ENCODE data around the gene NBPF6. TPM values are rescaled to one million over a fixed set of nuclear protein-coding genes. Genes with fewer than 3 reads are reported as not detected.
"Not testable (repeated sequence)": the region's sequence is repeated elsewhere in the genome, so short reads cannot be mapped to it uniquely, and the experiment has no call there.

The NBPF6 gene
- total RNA-seq, 1 donor, result 0.36 TPM

DNA sequence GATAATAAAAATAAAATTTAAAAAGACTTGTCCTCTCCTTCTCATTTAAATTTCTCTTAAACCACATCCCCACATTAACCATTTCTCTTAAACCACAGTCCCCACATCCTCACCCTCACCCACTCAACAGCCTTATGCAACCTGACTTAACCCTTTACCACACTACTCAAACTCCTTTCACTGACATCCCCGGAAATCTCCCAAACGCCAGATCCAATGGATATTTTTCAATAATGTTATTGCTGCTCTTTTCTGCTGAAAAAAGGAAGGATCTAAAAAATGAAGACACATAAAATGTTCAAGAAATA is 55.6 kb downstream of the NBPF6 start:
- Histone ChIP-seq H3K79me2 (ENCODE audit: insufficient read depth, low read length) (no peaks in the 10 kb centered on the region), H4K20me1 (ENCODE audit: insufficient read depth, low read length) (no peaks in the 10 kb centered on the region), H3K27me3 (ENCODE audit: insufficient read depth, low read length) (no peaks in the 10 kb centered on the region), H3K4me1 (ENCODE audit: insufficient read depth, low read length) (peaks cover 15% of the 10 kb centered on the region), H3K4me2 (ENCODE audit: insufficient read depth, low read length) (no peak overlapping the region), H3K27ac (ENCODE audit: low read depth, low read length) (no peak overlapping the region), H3K4me3 (ENCODE audit: insufficient read depth, low read length) (no peak overlapping the region), H2AFZ (ENCODE audit: low read length) (no peak overlapping the region), H3K9me3 (ENCODE audit: low read depth, low read length) (no peaks in the 10 kb centered on the region), H3K36me3 (ENCODE audit: insufficient read depth, low read length) (no peaks in the 10 kb centered on the region)
- no peak for DNase-seq (ENCODE audit: insufficient read length, low spot score, missing footprints)
- TF ChIP-seq, protein P1, sequence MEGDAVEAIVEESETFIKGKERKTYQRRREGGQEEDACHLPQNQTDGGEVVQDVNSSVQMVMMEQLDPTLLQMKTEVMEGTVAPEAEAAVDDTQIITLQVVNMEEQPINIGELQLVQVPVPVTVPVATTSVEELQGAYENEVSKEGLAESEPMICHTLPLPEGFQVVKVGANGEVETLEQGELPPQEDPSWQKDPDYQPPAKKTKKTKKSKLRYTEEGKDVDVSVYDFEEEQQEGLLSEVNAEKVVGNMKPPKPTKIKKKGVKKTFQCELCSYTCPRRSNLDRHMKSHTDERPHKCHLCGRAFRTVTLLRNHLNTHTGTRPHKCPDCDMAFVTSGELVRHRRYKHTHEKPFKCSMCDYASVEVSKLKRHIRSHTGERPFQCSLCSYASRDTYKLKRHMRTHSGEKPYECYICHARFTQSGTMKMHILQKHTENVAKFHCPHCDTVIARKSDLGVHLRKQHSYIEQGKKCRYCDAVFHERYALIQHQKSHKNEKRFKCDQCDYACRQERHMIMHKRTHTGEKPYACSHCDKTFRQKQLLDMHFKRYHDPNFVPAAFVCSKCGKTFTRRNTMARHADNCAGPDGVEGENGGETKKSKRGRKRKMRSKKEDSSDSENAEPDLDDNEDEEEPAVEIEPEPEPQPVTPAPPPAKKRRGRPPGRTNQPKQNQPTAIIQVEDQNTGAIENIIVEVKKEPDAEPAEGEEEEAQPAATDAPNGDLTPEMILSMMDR (IDR thresholded peaks at IDR 0.05; ENCODE audit: extremely low read depth, low read depth, low read length), result no peak

DNA sequence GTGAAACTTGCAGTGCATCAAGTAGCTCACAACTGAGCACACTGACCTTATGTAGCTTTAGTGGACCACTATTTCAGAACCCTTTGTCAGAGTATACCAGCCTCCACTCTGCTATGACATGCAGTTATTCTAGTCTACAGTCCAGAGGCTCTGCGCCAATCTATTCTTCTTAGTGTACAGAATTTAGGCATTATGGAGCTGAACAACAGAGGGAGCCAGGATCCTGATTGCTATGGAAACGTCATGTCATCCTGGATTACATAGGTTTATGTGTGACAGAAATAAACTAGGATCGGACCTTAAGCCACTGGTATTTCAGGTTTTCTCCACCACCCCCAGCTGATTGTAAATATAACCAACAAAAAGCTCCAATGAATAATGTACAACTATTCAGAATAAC is 61.6 kb downstream of the NBPF6 start:
- H3K79me2 ChIP-seq (ENCODE audit: insufficient read depth, low read length), result no peaks in the 10 kb centered on the region
- no peak for DNase-seq (ENCODE audit: insufficient read length, low spot score, missing footprints)
- TF ChIP-seq, protein P1 (IDR thresholded peaks at IDR 0.05; ENCODE audit: extremely low read depth, low read depth, low read length), result no peak
- H2AFZ ChIP-seq (ENCODE audit: low read length), result no peak overlapping the region
- H3K27me3 ChIP-seq (ENCODE audit: insufficient read depth, low read length), result no peaks in the 10 kb centered on the region
- no peak overlapping the region for H3K4me3 ChIP-seq (ENCODE audit: insufficient read depth, low read length)
- H3K4me1 ChIP-seq (ENCODE audit: insufficient read depth, low read length), result no peaks in the 10 kb centered on the region
- no peaks in the 10 kb centered on the region for H3K9me3 ChIP-seq (ENCODE audit: low read depth, low read length)
- H4K20me1 ChIP-seq (ENCODE audit: insufficient read depth, low read length), result no peaks in the 10 kb centered on the region
- H3K27ac ChIP-seq (ENCODE audit: low read depth, low read length), result no peak overlapping the region
- H3K36me3 ChIP-seq (ENCODE audit: insufficient read depth, low read length), result no peaks in the 10 kb centered on the region
- no peak overlapping the region for H3K4me2 ChIP-seq (ENCODE audit: insufficient read depth, low read length)

DNA sequence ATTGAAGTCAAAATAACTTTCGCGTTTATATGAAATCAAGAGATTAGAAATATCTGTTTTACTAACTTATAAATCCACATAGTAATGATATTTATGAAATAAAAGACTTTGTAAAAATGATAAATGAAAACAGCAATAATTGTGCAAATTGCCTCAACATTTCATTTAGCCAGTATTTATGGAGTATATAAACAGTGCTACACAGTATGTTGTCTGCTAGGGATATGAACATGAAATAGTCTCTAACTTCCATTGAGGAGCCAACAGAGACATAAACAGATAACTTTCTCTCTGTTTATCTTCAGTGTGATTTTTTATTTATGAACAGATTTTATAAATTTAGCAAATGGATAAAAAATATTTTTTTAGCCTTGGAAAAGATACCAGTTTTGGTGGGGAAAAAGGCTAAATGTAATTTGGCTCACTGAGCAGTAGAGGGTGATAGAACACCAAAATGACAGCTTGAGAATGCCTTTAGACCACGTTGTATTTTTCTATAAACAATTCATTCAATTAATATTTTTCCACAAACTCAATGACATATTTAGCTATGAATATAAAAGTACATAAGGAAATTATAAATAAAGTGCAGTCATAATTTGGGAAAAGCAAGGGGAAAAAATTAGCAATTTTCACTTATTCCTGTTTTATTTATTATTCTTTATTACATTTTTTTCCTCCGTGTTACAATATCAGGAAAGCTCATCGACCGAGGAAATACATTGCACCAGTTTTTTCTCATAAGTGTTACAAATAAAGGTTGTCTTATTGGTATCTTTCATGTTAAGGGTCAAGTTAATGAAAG is 62.3 kb downstream of the NBPF6 start:
- no peaks in the 10 kb centered on the region for H3K4me1 ChIP-seq (ENCODE audit: insufficient read depth, low read length)
- H3K4me2 ChIP-seq (ENCODE audit: insufficient read depth, low read length), result peak overlapping the region; percentile 25
- H2AFZ ChIP-seq (ENCODE audit: low read length), result no peak overlapping the region
- H3K36me3 ChIP-seq (ENCODE audit: insufficient read depth, low read length), result no peaks in the 10 kb centered on the region
- TF ChIP-seq, protein P1 (IDR thresholded peaks at IDR 0.05; ENCODE audit: extremely low read depth, low read depth, low read length), result peak; percentile 77
- H3K27me3 ChIP-seq (ENCODE audit: insufficient read depth, low read length), result no peaks in the 10 kb centered on the region
- H3K79me2 ChIP-seq (ENCODE audit: insufficient read depth, low read length), result no peaks in the 10 kb centered on the region
- no peak overlapping the region for H3K4me3 ChIP-seq (ENCODE audit: insufficient read depth, low read length)
- DNase-seq (ENCODE audit: insufficient read length, low spot score, missing footprints), result no peak
- H3K27ac ChIP-seq (ENCODE audit: low read depth, low read length), result no peak overlapping the region
- H3K9me3 ChIP-seq (ENCODE audit: low read depth, low read length), result no peaks in the 10 kb centered on the region
- no peaks in the 10 kb centered on the region for H4K20me1 ChIP-seq (ENCODE audit: insufficient read depth, low read length)

DNA sequence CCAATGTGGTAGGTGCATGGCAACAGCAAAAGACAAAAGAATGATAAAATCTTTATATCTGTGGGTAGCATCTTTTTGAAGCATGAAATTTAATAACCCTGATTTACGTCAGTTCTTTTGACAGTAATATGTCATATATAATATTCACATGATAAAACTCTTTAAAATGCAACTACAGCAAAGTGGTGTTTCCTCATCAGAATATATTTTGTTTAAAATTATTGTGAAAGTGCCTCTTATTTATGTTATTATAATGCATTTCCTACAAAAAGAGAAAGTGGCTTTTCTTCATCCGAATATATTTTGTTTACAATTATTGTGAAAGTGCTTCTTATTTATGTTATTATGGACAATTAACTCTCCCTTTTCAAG is 62.9 kb downstream of the NBPF6 start:
- DNase-seq (ENCODE audit: insufficient read length, low spot score, missing footprints), result no peak
- Histone ChIP-seq H3K79me2 (ENCODE audit: insufficient read depth, low read length) (no peaks in the 10 kb centered on the region), H3K27ac (ENCODE audit: low read depth, low read length) (no peak overlapping the region), H3K27me3 (ENCODE audit: insufficient read depth, low read length) (no peaks in the 10 kb centered on the region), H3K9me3 (ENCODE audit: low read depth, low read length) (no peaks in the 10 kb centered on the region), H2AFZ (ENCODE audit: low read length) (no peak overlapping the region), H3K4me1 (ENCODE audit: insufficient read depth, low read length) (no peaks in the 10 kb centered on the region), H4K20me1 (ENCODE audit: insufficient read depth, low read length) (no peaks in the 10 kb centered on the region), H3K4me3 (ENCODE audit: insufficient read depth, low read length) (no peak overlapping the region), H3K4me2 (ENCODE audit: insufficient read depth, low read length) (peak overlapping the region; percentile 25), H3K36me3 (ENCODE audit: insufficient read depth, low read length) (no peaks in the 10 kb centered on the region)
- TF ChIP-seq, protein P1 (IDR thresholded peaks at IDR 0.05; ENCODE audit: extremely low read depth, low read depth, low read length), result no peak

DNA sequence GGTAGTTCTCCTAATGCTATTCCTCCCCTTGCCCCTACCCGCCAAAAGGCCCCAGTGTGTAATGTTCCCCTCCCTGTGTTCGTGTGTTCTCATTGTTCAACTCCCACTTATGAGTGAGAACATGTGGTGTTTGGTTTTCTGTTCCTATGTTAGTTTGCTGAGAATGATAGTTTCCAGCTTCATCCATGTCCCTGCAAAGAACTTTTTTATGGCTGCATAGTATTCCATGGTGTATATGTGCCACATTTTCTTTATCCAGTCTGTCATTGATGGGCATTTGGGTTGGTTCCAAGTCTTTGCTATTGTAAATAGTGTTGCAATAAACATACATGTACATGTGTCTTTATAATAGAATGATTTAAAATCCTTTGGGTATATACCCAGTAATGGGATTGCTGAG is 63.8 kb downstream of the NBPF6 start:
- H3K27ac ChIP-seq (ENCODE audit: low read depth, low read length); DNase-seq (ENCODE audit: insufficient read length, low spot score, missing footprints); H3K79me2 ChIP-seq (ENCODE audit: insufficient read depth, low read length); H3K4me3 ChIP-seq (ENCODE audit: insufficient read depth, low read length); H3K27me3 ChIP-seq (ENCODE audit: insufficient read depth, low read length); H3K4me2 ChIP-seq (ENCODE audit: insufficient read depth, low read length); H3K36me3 ChIP-seq (ENCODE audit: insufficient read depth, low read length); H3K4me1 ChIP-seq (ENCODE audit: insufficient read depth, low read length); H3K9me3 ChIP-seq (ENCODE audit: low read depth, low read length); H4K20me1 ChIP-seq (ENCODE audit: insufficient read depth, low read length); H2AFZ ChIP-seq (ENCODE audit: low read length): not testable (repeated sequence)

DNA sequence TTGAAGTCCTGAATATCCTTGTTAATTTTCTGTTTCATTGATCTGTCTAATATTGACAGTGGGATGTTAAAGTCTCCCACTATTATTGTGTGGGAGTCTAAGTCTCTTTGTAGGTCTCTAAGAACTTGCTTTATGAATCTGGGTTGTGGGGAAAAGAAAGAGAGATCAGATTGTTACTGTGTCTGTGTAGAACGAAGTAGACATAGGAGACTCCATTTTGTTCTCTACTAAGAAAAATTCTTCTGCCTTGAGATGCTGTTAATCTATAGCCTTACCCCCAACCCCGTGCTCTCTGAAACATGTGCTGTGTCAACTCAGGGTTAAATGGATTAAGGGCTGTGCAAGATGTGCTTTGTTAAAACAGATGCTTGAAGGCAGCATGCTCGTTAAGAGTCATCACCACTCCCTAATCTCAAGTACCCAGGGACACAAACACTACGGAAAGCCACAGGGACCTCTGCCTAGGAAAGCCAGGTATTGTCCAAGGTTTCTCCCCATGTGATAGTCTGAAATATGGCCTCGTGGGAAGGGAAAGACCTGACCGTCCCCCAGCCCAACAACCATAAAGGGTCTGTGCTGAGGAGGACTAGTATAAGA is 67.3 kb downstream of the NBPF6 start:
- not testable (repeated sequence) for H2AFZ ChIP-seq (ENCODE audit: low read length); H3K79me2 ChIP-seq (ENCODE audit: insufficient read depth, low read length); H3K9me3 ChIP-seq (ENCODE audit: low read depth, low read length); DNase-seq (ENCODE audit: insufficient read length, low spot score, missing footprints); H3K4me1 ChIP-seq (ENCODE audit: insufficient read depth, low read length); H3K27ac ChIP-seq (ENCODE audit: low read depth, low read length); H3K36me3 ChIP-seq (ENCODE audit: insufficient read depth, low read length); H3K4me3 ChIP-seq (ENCODE audit: insufficient read depth, low read length); H4K20me1 ChIP-seq (ENCODE audit: insufficient read depth, low read length); H3K4me2 ChIP-seq (ENCODE audit: insufficient read depth, low read length); H3K27me3 ChIP-seq (ENCODE audit: insufficient read depth, low read length)
